Fibroblast of pulmonary artery (primary cell): ENCODE data around the gene RBM38.
"Not testable (repeated sequence)": the region's sequence is repeated elsewhere in the genome, so short reads cannot be mapped to it uniquely, and the experiment has no call there.

ENCODE experiments used
- DNase-seq: peaks from one replicate; pipeline ENCODE4 v3.0.0-alpha.2; 2010; ENCODE audit warnings: low read depth
- H3K4me3 ChIP-seq: replicated peaks from 2 replicates; pipeline ENCODE4 v1.5.1; 2011; ENCODE audit warnings: low read depth, mild to moderate bottlenecking, control low read depth, low read length, moderate library complexity
- CTCF ChIP-seq: IDR thresholded peaks from 2 replicates; pipeline ENCODE4 v1.5.1; 2011; ENCODE audit warnings: mild to moderate bottlenecking, control low read depth, low read length, inconsistent platforms; ENCODE audit errors: missing control alignments

The RBM38 gene

DNA sequence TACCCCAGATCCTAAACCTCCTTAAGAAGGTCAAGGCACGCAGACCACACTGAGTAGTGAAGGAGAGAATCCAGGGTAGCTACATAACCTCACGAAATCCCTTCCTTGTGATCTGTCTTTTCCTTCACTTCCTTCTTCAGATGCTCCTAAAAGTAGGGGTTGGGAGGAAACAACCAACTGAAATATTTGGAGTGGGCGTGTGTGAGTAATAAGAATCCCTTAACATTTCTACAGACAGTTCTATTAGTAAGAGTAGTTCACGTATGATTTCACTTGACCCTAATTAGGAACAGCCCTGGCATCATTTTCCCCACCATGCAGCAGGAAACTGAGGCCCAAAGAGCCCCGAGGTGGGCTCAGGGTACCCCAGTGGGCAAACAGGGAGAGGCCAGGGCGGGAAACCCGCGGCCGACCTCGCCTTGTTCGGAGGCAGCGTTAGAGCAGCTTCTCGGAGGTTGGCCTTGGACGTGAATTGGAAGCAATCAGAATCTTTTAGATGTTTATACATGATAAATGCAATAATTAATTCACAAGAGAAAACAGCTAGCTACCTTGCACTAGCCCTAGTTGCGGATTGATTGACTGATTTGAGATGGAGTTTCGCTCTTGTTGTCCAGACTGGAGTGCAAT lies 41.0 kb upstream of the RBM38 start:
- TF ChIP-seq CTCF, result no peak
- DNase-seq, result no peak
- H3K4me3 ChIP-seq, result no peak overlapping the region

DNA sequence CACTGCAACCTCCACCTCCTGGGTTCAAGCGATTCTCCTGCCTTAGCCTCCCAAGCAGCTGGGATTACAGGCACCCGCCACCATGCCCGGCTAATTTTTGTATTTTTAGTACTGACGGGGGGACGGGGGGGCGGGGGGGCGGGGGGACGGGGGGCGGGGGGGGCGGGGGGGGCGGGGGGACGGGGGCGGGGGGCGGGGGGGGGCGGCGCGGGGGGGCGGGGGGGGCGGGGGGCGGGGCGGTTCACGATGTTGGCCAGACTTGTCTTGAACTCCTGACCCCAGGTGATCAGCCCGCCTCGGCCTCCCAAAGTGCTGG lies 40.5 kb upstream of the RBM38 start:
- DNase-seq, result not testable (repeated sequence)
- H3K4me3 ChIP-seq, result peak overlapping the region; percentile 73

- peak; percentile 94 for DNase-seq
- peak within 1 kb of the TSS; percentile 73 for H3K4me3 ChIP-seq
- no peak for TF ChIP-seq CTCF
Observed at GRCh38 chr20:57351042-57351783, 40.0 kb upstream of the RBM38 start, which contains the start of gene RAE1. RAE1 (plus strand) TSS chr20:57351255; CDS start chr20:57354039, 2,784 bp downstream.

- H3K4me3 ChIP-seq, result peak overlapping the region; percentile 73
- no peak for TF ChIP-seq CTCF
- DNase-seq, result no peak
Observed at GRCh38 chr20:57352305-57352704, 38.9 kb upstream of the RBM38 start.

DNA sequence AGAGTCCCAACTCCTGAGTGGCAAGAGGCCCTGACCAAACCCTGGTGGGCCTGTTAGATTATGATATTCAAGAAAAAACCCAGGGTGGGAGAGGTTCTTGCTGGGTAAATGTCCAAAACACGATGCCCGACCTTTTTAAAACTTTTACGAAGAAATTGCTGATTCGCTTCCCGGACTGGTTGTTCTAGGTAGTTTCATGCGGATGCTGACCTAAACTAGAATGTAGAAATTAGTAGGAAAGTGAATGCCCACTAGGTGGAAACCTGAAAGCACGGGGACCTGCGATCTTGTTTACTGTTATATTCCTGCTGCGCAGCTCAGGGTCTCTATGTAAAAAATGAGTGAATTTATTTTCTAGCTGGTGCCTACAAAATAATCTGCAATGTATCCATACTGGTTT lies 37.8 kb upstream of the RBM38 start:
- TF ChIP-seq CTCF, result no peak
- DNase-seq, result no peak

DNA sequence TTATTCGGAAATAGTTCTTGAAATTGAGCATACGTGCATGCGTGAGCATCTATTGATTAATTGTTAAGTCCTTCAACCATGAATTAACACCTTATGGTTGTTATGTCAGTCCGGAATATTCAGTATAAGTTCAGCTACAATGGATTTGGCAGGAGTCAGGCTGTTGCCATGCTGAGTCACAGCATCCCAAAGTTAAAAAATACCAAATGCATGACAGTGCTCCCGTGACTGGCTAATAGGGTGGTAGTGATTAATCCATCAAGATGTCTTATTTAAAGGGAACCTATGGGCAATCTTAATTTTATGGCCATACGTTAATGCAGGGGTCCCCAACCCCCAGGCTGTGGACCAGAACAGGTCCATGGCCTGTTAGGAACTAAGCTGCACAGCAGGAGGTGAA lies 29.7 kb upstream of the RBM38 start:
- peak; percentile 76 for DNase-seq
- H3K4me3 ChIP-seq, result no peak overlapping the region
- no peak for TF ChIP-seq CTCF

More for the DNA sequence above, 37.8 kb upstream of the RBM38 start:
- no peak overlapping the region for H3K4me3 ChIP-seq

DNA sequence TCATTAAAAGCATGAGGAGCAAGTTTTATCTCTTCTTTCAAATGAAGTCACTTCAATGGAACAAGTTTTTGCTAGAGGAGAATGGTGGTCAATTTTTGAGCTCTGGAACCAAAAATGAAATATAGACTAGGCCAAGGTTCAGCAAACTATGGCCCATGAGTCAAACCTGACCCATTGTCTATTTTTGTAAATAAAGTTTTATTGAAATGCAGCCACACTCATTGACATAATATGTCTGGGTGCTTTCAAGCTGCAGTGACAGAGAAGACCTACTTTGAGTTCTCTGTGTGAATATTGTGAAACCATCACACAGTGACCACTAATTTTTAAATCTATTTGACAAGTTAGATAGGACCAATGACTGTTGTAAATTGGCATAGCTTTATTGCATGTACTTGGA lies 26.7 kb upstream of the RBM38 start:
- no peak for TF ChIP-seq CTCF
- DNase-seq, result no peak
- H3K4me3 ChIP-seq, result no peak overlapping the region
